ENCODE measurements around the gene ZBED2.

DNA sequence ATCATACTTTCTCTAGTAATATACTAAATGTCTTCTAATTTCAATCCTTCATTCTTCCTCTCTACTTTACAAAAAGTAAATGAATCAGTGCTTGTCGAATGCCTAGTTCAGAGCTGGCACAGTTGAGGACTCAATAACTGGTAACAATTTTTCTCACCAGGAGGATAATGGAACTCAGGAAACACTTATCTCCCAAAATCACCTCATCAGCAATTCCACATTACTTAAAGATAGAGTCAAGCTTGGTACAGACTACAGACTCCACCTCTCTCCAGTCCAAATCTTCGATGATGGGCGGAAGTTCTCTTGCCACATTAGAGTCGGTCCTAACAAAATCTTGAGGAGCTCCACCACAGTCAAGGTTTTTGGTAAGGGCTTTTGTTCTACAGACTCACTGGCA, 16.3 kb downstream of the ZBED2 start:
- TF ChIP-seq, protein P1, sequence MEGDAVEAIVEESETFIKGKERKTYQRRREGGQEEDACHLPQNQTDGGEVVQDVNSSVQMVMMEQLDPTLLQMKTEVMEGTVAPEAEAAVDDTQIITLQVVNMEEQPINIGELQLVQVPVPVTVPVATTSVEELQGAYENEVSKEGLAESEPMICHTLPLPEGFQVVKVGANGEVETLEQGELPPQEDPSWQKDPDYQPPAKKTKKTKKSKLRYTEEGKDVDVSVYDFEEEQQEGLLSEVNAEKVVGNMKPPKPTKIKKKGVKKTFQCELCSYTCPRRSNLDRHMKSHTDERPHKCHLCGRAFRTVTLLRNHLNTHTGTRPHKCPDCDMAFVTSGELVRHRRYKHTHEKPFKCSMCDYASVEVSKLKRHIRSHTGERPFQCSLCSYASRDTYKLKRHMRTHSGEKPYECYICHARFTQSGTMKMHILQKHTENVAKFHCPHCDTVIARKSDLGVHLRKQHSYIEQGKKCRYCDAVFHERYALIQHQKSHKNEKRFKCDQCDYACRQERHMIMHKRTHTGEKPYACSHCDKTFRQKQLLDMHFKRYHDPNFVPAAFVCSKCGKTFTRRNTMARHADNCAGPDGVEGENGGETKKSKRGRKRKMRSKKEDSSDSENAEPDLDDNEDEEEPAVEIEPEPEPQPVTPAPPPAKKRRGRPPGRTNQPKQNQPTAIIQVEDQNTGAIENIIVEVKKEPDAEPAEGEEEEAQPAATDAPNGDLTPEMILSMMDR (IDR thresholded peaks at IDR 0.05), result no peak
- no peak for TF ChIP-seq POLR2A (IDR thresholded peaks at IDR 0.05)

Data from body of pancreas (tissue), 4 donors.